Spinal cord (tissue), 10 donors: Measurements from ENCODE around the gene TIAM2. TPM values are rescaled to one million over a fixed set of nuclear protein-coding genes. Genes with fewer than 3 reads are reported as not detected.

Experiments
- DNase-seq, 6 donors: peaks; one replicate each; pipeline versions ENCODE4 v3.0.0 to v3.0.0-alpha.2; 2013 to 2015; ENCODE audit warnings: low spot score in 6 of 6, low read depth in 4 of 6
- H3K27ac ChIP-seq: one replicate; pipeline ENCODE4 v1.5.1; 2013; ENCODE audit warnings: low read depth, low read length, control low read depth
- H3K27me3 ChIP-seq: one replicate; pipeline ENCODE4 v1.6.1; 2013; ENCODE audit warnings: low read length; ENCODE audit not compliant: control insufficient read depth, insufficient read depth
- H3K36me3 ChIP-seq: one replicate; pipeline ENCODE4 v1.6.1; 2013; ENCODE audit warnings: low read length; ENCODE audit not compliant: control insufficient read depth, insufficient read depth
- H3K4me1 ChIP-seq: one replicate; pipeline ENCODE4 v1.6.1; 2013; ENCODE audit warnings: low read length; ENCODE audit not compliant: control insufficient read depth, insufficient read depth
- H3K4me3 ChIP-seq: one replicate; pipeline ENCODE4 v1.5.1; 2013; ENCODE audit warnings: low read depth, low read length, control low read depth
- H3K9me3 ChIP-seq: one replicate; pipeline ENCODE4 v1.6.1; 2013; ENCODE audit warnings: low read length; ENCODE audit not compliant: control insufficient read depth, insufficient read depth
- WGBS: methylation state at CpG from one replicate; pipeline ENCODE4 v1.1.5; 2013; ENCODE audit warnings: missing lambda C conversion rate; ENCODE audit not compliant: insufficient coverage; 5-methylcytosine and 5-hydroxymethylcytosine counted together
- polyA plus RNA-seq, 2 donors: library from polyadenylated mRNA; unstranded; fragments of 120-200 nt; gene quantifications; one replicate each; pipeline ENCODE4 v1.2.1, GENCODE V29; 2013; ENCODE audit not compliant: insufficient read length in 2 of 2
- total RNA-seq, 2 donors: library from RNA; depleted of rRNA in 1 of 2; stranded (reverse); fragments of 120-200 nt in 1 of 2; fragments of >200 nt in 1 of 2; gene quantifications; one replicate each; pipeline versions ENCODE4 v1.2.3 to v1.2.4, GENCODE V29; 2013 to 2014
- donor health status: healthy.

The TIAM2 gene
- total and polyA plus RNA-seq, 4 donors, result 15.6 to 25.7 (median 19.5) TPM

DNA sequence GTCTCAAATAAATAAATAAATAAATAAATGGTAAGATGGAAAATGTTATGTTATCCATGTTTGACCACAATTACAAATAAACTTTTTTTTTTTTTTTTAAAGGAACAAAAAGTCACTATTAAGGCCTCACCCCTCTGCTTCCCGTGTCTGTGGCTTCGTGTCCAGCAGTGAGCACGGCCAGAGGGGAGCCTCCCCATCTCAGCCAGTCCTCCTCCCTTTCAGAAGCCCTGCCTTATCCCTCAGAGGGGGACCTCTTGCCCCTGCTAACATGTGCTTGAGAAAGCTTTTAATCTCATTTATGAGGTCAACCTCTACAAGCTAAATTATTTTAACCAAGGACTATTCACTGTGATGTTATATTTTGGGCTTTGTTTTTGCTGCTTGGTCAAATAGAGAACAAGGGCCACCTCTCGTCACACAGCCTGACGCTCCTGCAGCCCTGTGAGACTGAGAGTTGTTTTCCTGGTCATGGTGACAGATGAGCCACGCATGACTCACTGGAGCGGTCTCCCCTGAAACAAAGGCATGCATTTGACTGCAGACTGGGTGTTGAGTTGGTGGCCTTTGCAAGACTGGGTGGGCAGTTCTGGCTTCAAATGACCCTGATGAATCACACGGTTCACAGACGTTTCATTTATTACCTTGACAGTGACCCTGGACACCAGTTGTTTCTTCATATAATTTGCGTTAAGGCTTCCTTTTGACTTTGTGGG, 131.8 kb downstream of the TIAM2 start:
- H3K27me3 ChIP-seq, result no peaks in the 10 kb centered on the region
- H3K27ac ChIP-seq, result no peak overlapping the region
- peaks cover 7% of the 10 kb centered on the region for H3K36me3 ChIP-seq
- WGBS, result 63% methylated on average over 7 of the region's 10 CpGs
- no peaks in the 10 kb centered on the region for H3K9me3 ChIP-seq
- no peak overlapping the region for H3K4me3 ChIP-seq
- peaks cover 7% of the 10 kb centered on the region for H3K4me1 ChIP-seq
- DNase-seq, result no peak

DNA sequence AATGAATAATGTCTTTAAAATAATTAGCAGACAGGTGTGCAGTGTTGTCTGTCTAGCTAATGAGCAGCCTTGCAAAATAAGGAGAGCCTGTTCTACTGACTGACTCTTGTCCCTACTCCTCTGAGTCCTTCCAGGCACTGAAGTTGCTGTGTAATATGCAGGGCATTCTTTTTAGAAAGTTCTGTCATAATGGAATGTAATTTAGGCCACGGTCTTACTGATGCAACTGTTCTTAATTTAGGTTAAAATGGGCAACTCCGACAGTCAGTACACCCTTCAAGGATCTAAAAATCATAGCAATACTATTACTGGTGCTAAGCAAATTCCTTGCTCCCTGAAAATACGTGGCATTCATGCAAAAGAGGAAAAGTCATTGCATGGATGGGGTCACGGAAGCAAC, 133.9 kb downstream of the TIAM2 start:
- Histone ChIP-seq H3K4me1 (no peaks in the 10 kb centered on the region), H3K27me3 (no peaks in the 10 kb centered on the region), H3K27ac (no peak overlapping the region), H3K36me3 (peaks cover 7% of the 10 kb centered on the region), H3K4me3 (no peak overlapping the region), H3K9me3 (no peaks in the 10 kb centered on the region)
- DNase-seq, result no peak
- 92% methylated on average over 2 of the region's 4 CpGs for whole genome bisulfite sequencing

DNA sequence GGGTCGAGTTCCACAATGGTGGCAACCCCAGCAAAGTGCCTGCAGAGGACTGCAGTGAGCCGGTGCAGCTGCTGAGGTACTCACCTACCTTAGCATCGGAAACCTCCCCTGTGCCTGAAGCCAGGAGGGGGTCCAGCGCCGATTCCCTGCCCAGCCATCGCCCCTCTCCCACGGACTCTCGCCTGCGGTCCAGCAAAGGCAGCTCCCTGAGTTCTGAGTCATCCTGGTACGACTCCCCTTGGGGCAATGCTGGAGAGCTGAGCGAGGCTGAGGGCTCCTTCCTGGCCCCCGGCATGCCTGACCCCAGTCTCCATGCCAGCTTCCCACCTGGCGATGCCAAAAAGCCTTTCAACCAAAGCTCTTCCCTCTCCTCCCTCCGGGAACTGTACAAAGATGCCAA, 134.6 kb downstream of the TIAM2 start:
- no peak for DNase-seq
- Histone ChIP-seq H3K9me3 (no peaks in the 10 kb centered on the region), H3K36me3 (peaks cover 7% of the 10 kb centered on the region), H3K4me1 (no peaks in the 10 kb centered on the region), H3K27ac (no peak overlapping the region), H3K27me3 (no peaks in the 10 kb centered on the region), H3K4me3 (no peak overlapping the region)
- 94% methylated on average over 14 of the region's 14 CpGs for WGBS

DNA sequence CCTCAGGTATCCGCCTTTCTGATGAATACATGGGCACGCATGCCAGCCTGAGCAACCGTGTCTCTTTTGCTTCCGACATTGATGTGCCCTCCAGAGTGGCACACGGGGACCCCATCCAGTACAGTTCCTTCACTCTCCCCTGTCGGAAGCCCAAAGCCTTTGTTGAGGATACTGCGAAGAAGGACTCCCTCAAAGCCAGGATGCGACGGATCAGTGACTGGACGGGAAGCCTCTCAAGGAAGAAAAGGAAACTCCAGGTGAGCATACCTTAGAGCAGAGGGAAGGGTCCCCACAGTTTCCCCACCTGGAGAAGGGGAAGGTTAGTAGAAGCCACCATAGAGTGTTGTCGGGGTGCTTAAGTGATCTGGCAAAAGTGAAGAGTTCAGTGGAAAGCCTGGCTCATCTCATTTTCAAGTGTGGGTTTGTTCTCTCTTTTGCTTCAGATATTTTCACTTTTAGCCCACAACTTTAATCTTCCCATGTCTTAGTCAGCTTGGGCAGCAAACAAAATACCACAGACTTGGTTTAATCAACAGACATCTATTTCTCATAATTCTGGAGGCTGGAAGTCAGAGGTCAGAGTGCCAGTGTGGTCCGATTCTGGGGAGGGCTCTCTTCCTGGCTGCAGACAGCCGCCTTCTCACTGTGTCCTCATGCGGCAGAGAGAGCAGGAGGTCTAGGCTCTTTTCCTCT, 135.2 kb downstream of the TIAM2 start:
- Histone ChIP-seq H3K27ac (no peak overlapping the region), H3K36me3 (peaks cover 7% of the 10 kb centered on the region), H3K4me3 (no peak overlapping the region), H3K9me3 (no peaks in the 10 kb centered on the region), H3K4me1 (no peaks in the 10 kb centered on the region), H3K27me3 (no peaks in the 10 kb centered on the region)
- WGBS, result 94% methylated on average over 12 of the region's 14 CpGs
- no peak for DNase-seq

DNA sequence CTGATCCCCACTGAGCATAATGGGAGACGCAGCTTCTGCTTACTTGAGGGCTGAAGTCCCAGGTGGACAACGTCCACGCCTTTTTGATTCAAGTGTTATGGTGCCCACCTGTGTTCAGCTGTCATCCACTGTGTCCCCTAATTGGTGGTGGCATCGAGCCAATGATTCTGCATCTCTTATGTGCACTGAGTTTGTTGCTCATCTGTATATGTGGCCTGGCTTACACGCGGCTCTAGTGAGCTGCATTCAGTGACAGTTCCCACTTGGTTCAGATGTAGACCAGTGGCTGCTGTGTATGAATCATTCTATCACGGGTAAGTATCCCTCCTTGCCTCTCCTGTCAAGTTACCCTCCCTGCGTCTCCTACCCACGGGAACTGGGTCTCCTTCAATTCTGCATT, 137.5 kb downstream of the TIAM2 start:
- no peaks in the 10 kb centered on the region for H3K27me3 ChIP-seq
- peak in 1 of 6 donors; percentile 35 for DNase-seq
- no peaks in the 10 kb centered on the region for H3K9me3 ChIP-seq
- H3K36me3 ChIP-seq, result peaks cover 7% of the 10 kb centered on the region
- no peak overlapping the region for H3K27ac ChIP-seq
- no peak overlapping the region for H3K4me3 ChIP-seq
- H3K4me1 ChIP-seq, result no peaks in the 10 kb centered on the region
- 82% methylated on average over 7 of the region's 9 CpGs for WGBS

DNA sequence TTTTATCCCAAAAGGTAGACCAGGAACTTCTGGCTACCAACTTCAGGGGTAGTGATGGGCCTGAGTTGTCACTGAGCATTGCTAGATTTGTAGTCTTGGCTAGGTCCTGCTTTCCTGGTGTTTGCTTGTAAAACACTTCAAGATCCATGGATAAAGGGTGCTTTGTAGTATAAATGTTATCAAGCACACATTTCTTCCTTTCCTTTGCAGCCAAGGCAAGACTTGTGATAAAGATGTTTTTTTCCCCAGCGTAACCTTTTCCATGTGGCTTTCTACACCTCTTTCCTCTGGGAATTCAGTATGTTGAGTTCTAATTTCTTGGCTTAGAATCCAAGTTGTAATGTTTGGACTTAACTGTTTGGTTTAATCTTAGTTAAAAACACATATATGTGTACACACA, 145.9 kb downstream of the TIAM2 start:
- no peak overlapping the region for H3K4me3 ChIP-seq
- H3K36me3 ChIP-seq, result peaks cover 3% of the 10 kb centered on the region
- H3K27me3 ChIP-seq, result no peaks in the 10 kb centered on the region
- WGBS, result no CpG with 5 or more reads among the region's 1 CpG
- H3K9me3 ChIP-seq, result no peaks in the 10 kb centered on the region
- DNase-seq, result no peak
- H3K27ac ChIP-seq, result no peak overlapping the region
- peaks cover 3% of the 10 kb centered on the region for H3K4me1 ChIP-seq

DNA sequence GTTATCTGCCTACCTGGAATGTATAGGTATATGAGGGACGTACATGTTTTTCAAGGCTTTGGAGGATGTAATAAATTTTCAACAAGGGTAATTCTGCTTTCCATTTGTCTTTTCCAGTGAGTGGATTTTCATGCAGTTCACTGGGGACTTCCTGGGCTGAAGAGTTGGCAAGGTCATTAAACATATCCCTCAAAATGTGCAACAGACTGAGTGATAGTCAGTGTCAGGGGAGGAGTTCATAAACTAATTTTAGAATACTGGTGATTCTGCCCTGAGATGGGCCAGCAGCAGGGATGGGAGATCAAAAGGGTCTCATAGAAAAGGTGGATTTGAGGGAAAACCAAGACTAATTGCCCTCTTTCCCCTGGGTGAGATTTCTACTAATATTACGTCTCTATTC, 146.4 kb downstream of the TIAM2 start:
- Histone ChIP-seq H3K4me3 (no peak overlapping the region), H3K4me1 (peaks cover 3% of the 10 kb centered on the region), H3K9me3 (no peaks in the 10 kb centered on the region), H3K27me3 (no peaks in the 10 kb centered on the region), H3K36me3 (peaks cover 3% of the 10 kb centered on the region), H3K27ac (no peak overlapping the region)
- no CpG with 5 or more reads among the region's 2 CpGs for WGBS
- no peak for DNase-seq

DNA sequence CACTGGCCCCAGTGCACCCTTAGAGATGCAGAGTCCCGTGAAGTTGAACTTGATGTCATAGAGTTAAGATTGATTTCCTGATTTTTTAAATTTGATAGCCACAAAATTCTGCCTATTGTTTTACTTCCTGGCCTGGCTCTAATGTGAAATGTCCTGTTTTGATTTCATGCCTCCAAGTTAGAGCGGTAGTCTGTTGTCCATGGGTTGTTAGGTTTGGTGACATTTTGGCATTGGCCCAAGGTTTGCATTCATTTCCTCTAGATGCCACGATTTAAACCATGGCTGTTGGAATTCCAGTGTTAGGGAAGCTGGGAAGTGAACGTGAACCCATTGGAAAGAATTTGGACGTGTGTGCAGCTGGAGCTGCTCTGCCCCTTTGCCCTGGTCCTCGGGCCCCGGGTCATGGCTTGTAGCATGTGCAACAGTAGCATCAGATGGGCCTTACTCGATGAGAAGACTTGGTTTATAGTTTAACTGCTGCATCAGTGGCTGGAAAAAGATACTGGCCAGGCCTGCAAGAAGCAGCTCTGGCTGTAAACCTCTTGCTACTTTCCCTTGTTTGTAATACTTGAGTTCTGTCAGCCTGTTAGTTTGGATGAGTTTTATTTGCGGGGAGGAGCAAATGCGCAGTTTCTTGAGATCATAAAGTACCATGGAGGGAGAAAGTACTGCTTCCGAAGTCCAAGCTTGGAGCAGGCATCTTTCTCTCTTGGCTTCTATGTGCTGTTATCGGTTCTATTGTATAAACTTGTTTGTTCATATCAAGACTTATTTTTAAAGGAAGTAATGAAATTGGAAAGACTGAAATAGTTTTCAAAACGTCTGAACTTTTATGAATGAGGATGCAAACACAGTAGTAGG, 147.3 kb downstream of the TIAM2 start:
- Histone ChIP-seq H3K4me3 (no peak overlapping the region), H3K9me3 (no peaks in the 10 kb centered on the region), H3K36me3 (peaks cover 3% of the 10 kb centered on the region), H3K27ac (no peak overlapping the region), H3K4me1 (peaks cover 3% of the 10 kb centered on the region), H3K27me3 (no peaks in the 10 kb centered on the region)
- WGBS, result 44% methylated on average over 8 of the region's 13 CpGs
- no peak for DNase-seq

DNA sequence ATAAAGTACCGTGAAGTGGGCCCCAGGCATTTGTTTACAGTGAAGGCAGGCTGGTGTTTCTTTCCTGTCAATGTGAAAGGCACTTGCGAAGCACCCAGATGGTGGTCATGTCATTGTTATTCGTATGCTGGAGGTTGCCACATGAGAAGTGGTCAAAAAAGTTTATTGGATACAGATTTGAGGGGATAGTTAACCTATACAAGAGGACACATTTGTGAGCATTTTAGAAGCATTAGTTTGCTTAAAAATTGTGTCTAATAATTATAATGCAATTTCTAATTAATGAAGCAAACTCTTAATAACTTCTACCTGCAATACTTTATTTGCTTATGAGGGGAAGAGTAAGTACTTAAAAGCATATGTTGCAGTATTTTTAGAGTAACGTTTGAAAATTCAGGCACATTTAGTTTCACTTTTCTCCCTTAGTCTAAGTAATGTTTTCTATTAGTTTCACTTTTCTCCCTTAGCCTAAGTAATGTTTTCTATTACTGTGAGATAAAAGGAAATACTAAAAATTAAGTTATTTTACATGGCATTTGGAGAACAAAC, 148.0 kb downstream of the TIAM2 start:
- peaks cover 3% of the 10 kb centered on the region for H3K36me3 ChIP-seq
- H3K27ac ChIP-seq, result no peak overlapping the region
- peaks cover 3% of the 10 kb centered on the region for H3K4me1 ChIP-seq
- WGBS, result 50% methylated on average over 3 of the region's 4 CpGs
- no peak overlapping the region for H3K4me3 ChIP-seq
- DNase-seq, result no peak
- no peaks in the 10 kb centered on the region for H3K27me3 ChIP-seq
- no peaks in the 10 kb centered on the region for H3K9me3 ChIP-seq
